ENCODE results near the gene LTBP1. TPM values are rescaled to one million over a fixed set of nuclear protein-coding genes. Genes with fewer than 3 reads are reported as not detected.

The LTBP1 gene
- total RNA-seq, 1 experiment from 2014 or later: 28.5 TPM

- H4K91ac ChIP-seq (ENCODE audit: insufficient read length, low read depth, low read length): no peak overlapping the region
- no peak overlapping the region for H4K8ac ChIP-seq (replicated peaks; ENCODE audit: insufficient read length, low read depth, low read length)
- no peak overlapping the region for H3T11ph ChIP-seq (ENCODE audit: low read length)
- Mint-ChIP-seq H3K9me3 (no peaks in the 10 kb centered on the region), H3K27ac (peak overlapping the region in 1 of 3 experiments; percentile 74; a peak in 2 of 7 replicates), H3K4me1 (peaks cover 14 to 18% of the 10 kb centered on the region in 2 experiments), H3K27me3 (ENCODE audit: low read depth) (no peaks in the 10 kb centered on the region), H3K4me3 (no peak overlapping the region), H3K36me3 (ENCODE audit: insufficient read depth in 1 of 3, low read depth in 3 of 3) (no peaks in the 10 kb centered on the region)
- no peak overlapping the region for H4K5ac ChIP-seq (ENCODE audit: insufficient read length, low read depth, low read length)
- H3K9ac ChIP-seq (ENCODE audit: extremely low read depth, insufficient read length, low read length): no peak overlapping the region
- no peaks in the 10 kb centered on the region for H3K9me3 ChIP-seq (ENCODE audit: control insufficient read depth, low read depth, low read length)
- DNase-seq: no peak
- no peak overlapping the region for H2BK15ac ChIP-seq (ENCODE audit: low read depth, low read length)
- no peaks in the 10 kb centered on the region for H4K20me1 ChIP-seq (ENCODE audit: control insufficient read depth, insufficient read depth, insufficient read length)
- no peak overlapping the region for H2BK5ac ChIP-seq (ENCODE audit: insufficient read length, low read length)
- H3K18ac ChIP-seq (ENCODE audit: insufficient read length, low read depth, low read length): no peak overlapping the region
- H3K4me1 ChIP-seq (ENCODE audit: insufficient read depth, low read length): no peaks in the 10 kb centered on the region; the same call in 1 of the 2 replicates
- no peak overlapping the region for H2BK12ac ChIP-seq (ENCODE audit: insufficient read length, low read depth, low read length)
- H3K23ac ChIP-seq (ENCODE audit: insufficient read length, low read depth, low read length): no peak overlapping the region
- no peak overlapping the region for H3K14ac ChIP-seq (ENCODE audit: insufficient read depth, low read length)
- WGBS (ENCODE audit: extremely low coverage, insufficient read length, low lambda C conversion rate): no CpG with 5 or more reads among the region's 3 CpGs
- no peak overlapping the region for H3K56ac ChIP-seq (ENCODE audit: insufficient read length, low read depth, low read length)
- H2AFZ ChIP-seq (ENCODE audit: low read length): no peak overlapping the region
- no peaks in the 10 kb centered on the region for H3K79me1 ChIP-seq (ENCODE audit: insufficient read depth, low read depth, low read length, poor library complexity, severe bottlenecking)
- TF ChIP-seq CTCF (conservative IDR thresholded peaks at IDR 0.05): no peak
- no peak overlapping the region for H3K4me2 ChIP-seq (ENCODE audit: insufficient read depth, insufficient read length, low read length)
- H3K27me3 ChIP-seq (ENCODE audit: insufficient read depth, low read length): no peaks in the 10 kb centered on the region
- no peak overlapping the region for H2BK20ac ChIP-seq (ENCODE audit: low read depth, low read length, poor library complexity, severe bottlenecking)
- no peak overlapping the region for H2BK120ac ChIP-seq (ENCODE audit: low read depth, low read length, poor library complexity, severe bottlenecking)
- H3K4ac ChIP-seq (ENCODE audit: low read depth, low read length): no peak overlapping the region
- H2AK5ac ChIP-seq (ENCODE audit: insufficient read length, low read length): no peak overlapping the region
- no peaks in the 10 kb centered on the region for H3K23me2 ChIP-seq (ENCODE audit: insufficient read length, low read depth, low read length, poor library complexity, severe bottlenecking)
- no peak overlapping the region for H3K27ac ChIP-seq (ENCODE audit: insufficient read length, low read depth, low read length)
- H3K79me2 ChIP-seq (ENCODE audit: insufficient read depth, low read length): no peaks in the 10 kb centered on the region
Measured at GRCh38 chr2:33216508-33217182, 269.9 kb downstream of the LTBP1 start.
